Measurements from ENCODE around the gene HIRA.

HIRA gene

DNA sequence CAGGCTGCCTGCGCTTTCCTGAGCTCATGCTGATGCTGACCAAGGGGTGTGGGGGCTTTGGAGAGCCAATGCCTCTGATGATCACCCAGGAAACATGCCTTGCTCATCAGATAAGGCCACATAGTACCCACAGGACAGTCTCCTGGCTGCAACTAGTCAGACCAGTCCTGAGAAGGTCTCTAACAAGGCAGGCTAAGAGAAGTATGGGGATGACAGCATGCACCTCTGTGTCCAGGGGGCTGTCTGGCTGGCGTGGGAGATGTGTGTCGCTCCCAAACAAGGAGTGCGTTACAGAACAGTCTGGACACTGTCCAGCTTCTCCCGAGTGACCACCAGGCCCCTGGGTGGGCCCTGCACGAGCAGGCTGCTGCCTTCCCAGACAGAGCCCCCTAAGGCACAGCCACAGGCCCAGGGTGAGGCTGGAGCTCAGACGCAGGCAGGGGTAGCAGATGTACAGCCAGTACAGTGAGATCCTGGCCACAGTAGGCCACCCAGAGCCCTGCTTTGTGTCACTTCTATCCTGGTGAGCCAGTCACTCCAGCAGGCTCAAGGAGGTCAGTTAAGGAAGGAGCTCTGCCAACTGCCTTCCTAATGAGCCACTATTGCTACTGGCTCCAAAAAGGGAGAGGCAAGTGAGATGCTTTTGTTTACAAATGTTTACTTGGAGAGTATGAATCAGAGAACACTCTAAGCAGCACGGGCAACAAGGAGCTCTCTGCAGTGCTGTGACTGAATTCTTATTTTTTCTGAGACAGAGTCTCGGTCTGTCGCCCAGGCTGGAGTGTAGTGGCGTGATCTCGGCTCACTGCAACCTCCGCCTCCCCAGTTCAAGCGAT, 74.0 kb downstream of the HIRA start:
- FAIRE-seq (no peak), DNase-seq (ENCODE audit: insufficient read length) (no peak)
- TF ChIP-seq TAF1 (IDR thresholded peaks at IDR 0.05; ENCODE audit: borderline replicate concordance, low read depth, low read length) (no peak), POLR2A (IDR thresholded peaks at IDR 0.05; ENCODE audit: low read depth, low read length) (no peak), POLR2AphosphoS5 (IDR thresholded peaks at IDR 0.05; ENCODE audit: low read depth, low read length) (no peak)

DNA sequence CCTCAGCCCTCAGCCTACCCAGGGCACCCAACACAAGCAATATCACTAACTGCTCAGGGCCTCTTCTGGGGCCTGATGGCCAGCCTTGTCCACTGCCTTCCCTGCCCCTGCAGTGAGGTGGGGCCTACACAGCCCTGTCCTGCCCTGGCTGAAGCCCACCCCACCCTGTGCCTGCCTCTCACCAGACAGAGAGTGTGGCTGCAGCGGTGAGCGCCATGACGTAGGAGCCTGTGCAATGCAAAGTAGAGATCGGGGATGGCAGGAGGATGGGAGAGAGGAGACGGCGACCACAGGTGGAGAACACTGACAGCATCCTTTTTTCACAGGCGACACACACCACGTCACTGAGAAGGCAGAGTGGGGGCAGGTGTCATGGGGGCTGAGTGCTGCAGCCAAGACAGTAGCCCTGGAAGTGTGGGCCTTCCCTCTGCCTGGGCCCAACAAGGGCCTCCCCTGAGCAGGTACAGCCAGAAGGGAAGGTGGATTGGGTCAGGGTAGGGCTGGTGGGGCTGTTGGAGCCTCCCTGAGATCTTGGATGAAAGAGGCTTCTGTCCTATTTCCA, 74.7 kb downstream of the HIRA start:
- no peak for DNase-seq (ENCODE audit: insufficient read length)
- TF ChIP-seq TAF1 (IDR thresholded peaks at IDR 0.05; ENCODE audit: borderline replicate concordance, low read depth, low read length) (no peak), POLR2A (IDR thresholded peaks at IDR 0.05; ENCODE audit: low read depth, low read length) (no peak), POLR2AphosphoS5 (IDR thresholded peaks at IDR 0.05; ENCODE audit: low read depth, low read length) (no peak)

GRCh38 chr22:19355413-19356157, 75.9 kb downstream of the HIRA start:
- TF ChIP-seq TAF1 (IDR thresholded peaks at IDR 0.05; ENCODE audit: borderline replicate concordance, low read depth, low read length) (no peak), POLR2A (IDR thresholded peaks at IDR 0.05; ENCODE audit: low read depth, low read length) (no peak), POLR2AphosphoS5 (IDR thresholded peaks at IDR 0.05; ENCODE audit: low read depth, low read length) (no peak)
- DNase-seq (ENCODE audit: insufficient read length), result no peak
- no peak for FAIRE-seq

More for the DNA sequence above, 74.7 kb downstream of the HIRA start:
- no peak for FAIRE-seq

- TF ChIP-seq TAF1 (IDR thresholded peaks at IDR 0.05; ENCODE audit: borderline replicate concordance, low read depth, low read length), result no peak
- no peak for TF ChIP-seq POLR2AphosphoS5 (IDR thresholded peaks at IDR 0.05; ENCODE audit: low read depth, low read length)
- no peak for TF ChIP-seq POLR2A (IDR thresholded peaks at IDR 0.05; ENCODE audit: low read depth, low read length)
- FAIRE-seq (no peak), DNase-seq (ENCODE audit: insufficient read length) (no peak)
Observed at GRCh38 chr22:19354201-19354600, 77.3 kb downstream of the HIRA start.

- DNase-seq (ENCODE audit: insufficient read length), result no peak
- FAIRE-seq, result no peak
- TF ChIP-seq POLR2AphosphoS5 (IDR thresholded peaks at IDR 0.05; ENCODE audit: low read depth, low read length) (no peak), POLR2A (IDR thresholded peaks at IDR 0.05; ENCODE audit: low read depth, low read length) (no peak), TAF1 (IDR thresholded peaks at IDR 0.05; ENCODE audit: borderline replicate concordance, low read depth, low read length) (no peak)
Observed at GRCh38 chr22:19353363-19354131, 78.0 kb downstream of the HIRA start.

DNA sequence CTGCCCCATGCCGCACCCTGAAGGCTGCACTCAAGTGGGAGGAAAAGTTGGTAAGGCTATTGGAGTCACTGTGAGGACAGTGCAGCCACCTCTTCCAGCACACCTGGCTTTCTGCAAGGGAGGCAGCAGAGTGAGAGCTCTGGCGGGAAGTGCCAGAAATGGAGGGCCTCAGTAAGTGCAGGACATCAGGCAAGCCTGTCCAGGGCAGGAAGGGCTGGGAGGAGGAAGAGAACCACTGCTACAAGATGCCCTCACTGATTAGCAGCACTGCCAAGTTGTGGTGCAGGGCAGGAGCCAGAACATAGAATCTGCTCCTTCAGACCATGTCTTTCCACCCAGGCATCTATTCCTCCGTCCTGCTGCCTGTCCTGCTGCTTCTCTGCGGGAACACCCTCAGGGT, 78.8 kb downstream of the HIRA start:
- FAIRE-seq, result no peak
- no peak for DNase-seq (ENCODE audit: insufficient read length)

DNA sequence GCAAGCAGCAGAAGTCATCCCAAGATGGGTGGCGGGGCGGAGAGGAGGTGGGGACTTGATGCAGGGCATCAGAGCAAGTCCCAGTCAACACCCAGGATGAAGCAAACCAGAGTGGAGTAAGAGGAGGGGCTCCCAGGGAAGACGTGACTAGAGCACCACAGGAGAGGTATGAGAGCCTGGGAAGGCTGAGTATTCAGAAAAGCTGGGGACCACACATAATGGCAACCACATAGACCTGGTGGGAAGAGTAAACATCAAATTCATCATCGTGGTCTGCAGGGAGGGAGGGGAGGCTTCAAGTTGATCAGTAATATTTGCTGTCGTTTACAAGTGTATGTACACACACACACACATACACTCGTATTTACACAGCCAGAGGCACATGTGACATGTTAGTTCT, 79.3 kb downstream of the HIRA start:
- no peak for DNase-seq (ENCODE audit: insufficient read length)
- no peak for FAIRE-seq
- no peak for TF ChIP-seq POLR2A (IDR thresholded peaks at IDR 0.05; ENCODE audit: low read depth, low read length)
- no peak for TF ChIP-seq POLR2AphosphoS5 (IDR thresholded peaks at IDR 0.05; ENCODE audit: low read depth, low read length)
- TF ChIP-seq TAF1 (IDR thresholded peaks at IDR 0.05; ENCODE audit: borderline replicate concordance, low read depth, low read length), result no peak

More for the DNA sequence above, 78.8 kb downstream of the HIRA start:
- TF ChIP-seq POLR2A (IDR thresholded peaks at IDR 0.05; ENCODE audit: low read depth, low read length) (no peak), TAF1 (IDR thresholded peaks at IDR 0.05; ENCODE audit: borderline replicate concordance, low read depth, low read length) (no peak), POLR2AphosphoS5 (IDR thresholded peaks at IDR 0.05; ENCODE audit: low read depth, low read length) (no peak)

DNA sequence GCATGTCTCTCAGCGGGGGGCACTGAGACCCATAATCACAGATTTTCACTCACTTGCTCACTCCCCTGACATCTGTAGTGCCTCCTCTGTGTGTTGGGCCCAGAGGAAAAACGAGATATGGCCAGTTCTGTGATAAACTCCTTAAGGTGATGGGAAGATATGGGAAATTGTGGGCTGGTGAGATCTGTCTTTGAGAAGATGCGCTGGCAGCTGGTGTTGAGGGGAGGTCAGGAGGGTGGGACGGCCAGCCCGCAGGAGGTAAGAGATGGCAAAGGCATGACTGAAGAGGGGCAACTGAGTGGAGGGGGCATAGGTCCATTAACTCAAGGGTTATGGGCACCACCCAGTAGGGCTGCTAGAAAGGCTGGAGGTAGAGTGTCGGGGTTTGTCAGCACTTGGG, 79.9 kb downstream of the HIRA start:
- FAIRE-seq (no peak), DNase-seq (ENCODE audit: insufficient read length) (no peak)
- no peak for TF ChIP-seq POLR2AphosphoS5 (IDR thresholded peaks at IDR 0.05; ENCODE audit: low read depth, low read length)
- no peak for TF ChIP-seq POLR2A (IDR thresholded peaks at IDR 0.05; ENCODE audit: low read depth, low read length)
- TF ChIP-seq TAF1 (IDR thresholded peaks at IDR 0.05; ENCODE audit: borderline replicate concordance, low read depth, low read length), result no peak

GRCh38 chr22:19350947-19351346, 80.6 kb downstream of the HIRA start:
- TF ChIP-seq TAF1 (IDR thresholded peaks at IDR 0.05; ENCODE audit: borderline replicate concordance, low read depth, low read length) (no peak), POLR2AphosphoS5 (IDR thresholded peaks at IDR 0.05; ENCODE audit: low read depth, low read length) (no peak), POLR2A (IDR thresholded peaks at IDR 0.05; ENCODE audit: low read depth, low read length) (no peak)
- DNase-seq (ENCODE audit: insufficient read length) (no peak), FAIRE-seq (no peak)

DNA sequence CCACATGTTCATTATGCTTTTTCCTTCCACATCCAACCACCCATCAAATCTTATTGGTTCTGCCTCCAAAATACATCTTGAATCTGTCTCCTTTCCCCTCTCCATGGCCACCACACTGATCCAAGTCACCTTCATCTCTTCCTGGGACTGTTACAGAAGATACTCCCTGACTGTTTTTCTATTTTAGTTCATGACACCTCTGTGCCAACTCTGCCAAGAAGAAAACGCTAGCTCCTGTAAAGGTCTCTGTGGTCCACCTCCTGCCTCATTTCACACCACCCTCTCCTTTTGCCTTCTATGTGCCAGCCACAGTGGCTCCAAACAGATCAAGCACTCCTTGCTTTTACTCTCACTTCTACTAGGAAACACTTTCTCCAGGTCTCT, 81.1 kb downstream of the HIRA start:
- FAIRE-seq, result no peak
- DNase-seq (ENCODE audit: insufficient read length), result no peak
- no peak for TF ChIP-seq POLR2A (IDR thresholded peaks at IDR 0.05; ENCODE audit: low read depth, low read length)
- no peak for TF ChIP-seq TAF1 (IDR thresholded peaks at IDR 0.05; ENCODE audit: borderline replicate concordance, low read depth, low read length)
- no peak for TF ChIP-seq POLR2AphosphoS5 (IDR thresholded peaks at IDR 0.05; ENCODE audit: low read depth, low read length)
